GM12878 (cell line): ENCODE measurements around the gene EML3. TPM values are rescaled to one million over a fixed set of nuclear protein-coding genes. Genes with fewer than 3 reads are reported as not detected.
A peak's percentile ranks its signal among the peaks of the same experiment; 100 is the strongest.
"Not testable (repeated sequence)": the region's sequence is repeated elsewhere in the genome, so short reads cannot be mapped to it uniquely, and the experiment has no call there.

Experiments used
- ATAC-seq: fragments of 200-7000 bp; cut with Tn5 transposase; 3 replicates; pipeline ENCODE4 v1.9.1; 2020; ENCODE audit warnings: mild to moderate bottlenecking, moderate library complexity
- BruUV-seq: library from RNA; stranded (reverse); fragments of 400-500 nt; replicated peaks from 2 replicates; lab custom pipeline; 2021; lab: Mats Ljungman, UMichigan
- CTCF ChIA-PET: fragments of 300-600 bp; sonication (Branson Sonifier 250); formaldehyde crosslinking; extraction: SDS; loops from one replicate; lab custom pipeline; 2021; ENCODE audit warnings: inconsistent platforms; lab: Yijun Ruan, JAX
- POLR2A ChIA-PET: fragments of 350-600 bp; formaldehyde crosslinking; extraction: SDS; loops from one replicate; lab custom pipeline; 2021; ENCODE audit warnings: inconsistent platforms; lab: Charles Lee
- RAD21 ChIA-PET: fragments of 300-600 bp; sonication (Branson Sonifier 250); formaldehyde crosslinking; loops from one replicate; lab custom pipeline; 2023; ENCODE audit warnings: antibody characterized with exemption; ENCODE audit not compliant: unreplicated experiment; lab: Charles Lee
- SMC1A ChIA-PET: fragments of 300-600 bp; sonication (Branson Sonifier 250); formaldehyde crosslinking; loops from one replicate; lab custom pipeline; 2023; ENCODE audit not compliant: unreplicated experiment, uncharacterized antibody; lab: Charles Lee
- DNase-seq: peaks from one replicate; pipeline ENCODE4 v3.0.0-alpha.2; 2011; ENCODE audit warnings: low read depth, low spot score
- FAIRE-seq: peaks from 3 replicates; lab custom pipeline; 2011; peaks lifted over from hg19 to GRCh38; lab: Jason Lieb, UNC
- H2AFZ ChIP-seq: 2 replicates; pipeline ENCODE4 v1.6.0; 2011; ENCODE audit warnings: low read depth, low read length, control low read depth; ENCODE audit not compliant: control insufficient read depth
- H3K27ac ChIP-seq: 2 replicates; pipeline ENCODE4 v1.5.1; 2011; ENCODE audit warnings: control low read depth; ENCODE audit not compliant: control insufficient read depth, insufficient read depth
- H3K27me3 ChIP-seq, 2 experiments: replicated peaks in 1 of 2; 2 replicates each; pipeline versions ENCODE4 v1.6.0 to v1.6.1; 2011; ENCODE audit warnings: low read length in 1 of 2; ENCODE audit not compliant: control insufficient read depth in 2 of 2, insufficient read depth in 2 of 2
- H3K36me3 ChIP-seq, 2 experiments: 2 replicates each; pipeline ENCODE4 v1.5.1; 2011; ENCODE audit warnings: low read length in 1 of 2; ENCODE audit not compliant: control insufficient read depth in 2 of 2, insufficient read depth in 2 of 2
- H3K4me1 ChIP-seq: 2 replicates; pipeline ENCODE4 v1.6.1; 2011; ENCODE audit warnings: mild to moderate bottlenecking, low read length, moderate library complexity, mixed read lengths; ENCODE audit not compliant: control insufficient read depth, insufficient read depth
- H3K4me2 ChIP-seq: 2 replicates; pipeline ENCODE4 v1.6.0; 2011; ENCODE audit warnings: control low read depth; ENCODE audit not compliant: control insufficient read depth, insufficient read depth
- H3K4me3 ChIP-seq: fragments of 200-600 bp; sonication (generic); 2 replicates; pipeline ENCODE4 v1.5.1; 2016
- H3K79me2 ChIP-seq: 2 replicates; pipeline ENCODE4 v1.6.0; 2011; ENCODE audit warnings: low read length; ENCODE audit not compliant: control insufficient read depth, insufficient read depth
- H3K9ac ChIP-seq: 2 replicates; pipeline ENCODE4 v1.8.0; 2011; ENCODE audit warnings: low read length, control low read depth, mixed read lengths; ENCODE audit not compliant: control insufficient read depth, insufficient read depth
- H3K9me3 ChIP-seq: replicated peaks from 3 replicates; pipeline ENCODE4 v1.5.1; 2011; ENCODE audit warnings: mild to moderate bottlenecking, low read length; ENCODE audit not compliant: control insufficient read depth, insufficient read depth
- H4K20me1 ChIP-seq: 2 replicates; pipeline ENCODE4 v1.6.0; 2011; ENCODE audit not compliant: control insufficient read depth, insufficient read depth
- NFXL1 ChIP-seq: fragments of 450-650 bp; IDR thresholded peaks from 2 replicates; pipeline ENCODE4 v1.6.1; 2017; ENCODE audit warnings: antibody characterized with exemption, mild to moderate bottlenecking, borderline replicate concordance
- WGBS: methylation state at CpG from one replicate; pipeline ENCODE4 v1.1.6; 2016; ENCODE audit warnings: low lambda C conversion rate; ENCODE audit not compliant: insufficient replicate concordance, insufficient coverage; ENCODE audit errors: missing lambda C conversion rate; 5-methylcytosine and 5-hydroxymethylcytosine counted together
- in situ Hi-C: fragments of 300-500 bp; cut with MboI; formaldehyde crosslinking; loops from 9 replicates; pipeline ENCODE4 v1.14.3; 2018; ENCODE audit warnings: mixed read lengths
- intact Hi-C: fragments of 100-400 bp; cut with micrococcal nuclease; formaldehyde crosslinking; loops from one replicate; pipeline ENCODE4 v1.14.2; 2022; ENCODE audit not compliant: unreplicated experiment
- polyA plus RNA-seq, 11 experiments: library from polyadenylated mRNA; depleted of rRNA in 4 of 11; unstranded in 6 of 11; stranded (reverse) in 5 of 11; fragments of >200 nt; fragmentation: Nextera tagmentation in 4 of 11; fragmentation: Illumina TruSeq in 1 of 11; extraction: Ambion mirVana in 4 of 11; extraction: Trizol in 1 of 11; gene quantifications; 1 replicate in 1 of 11; 2 replicates in 10 of 11; pipeline versions ENCODE4 v1.2.1 to v1.2.3, GENCODE V29; 2011 to 2016; ENCODE audit warnings: inconsistent platforms in 2 of 11, missing spikeins in 2 of 11, low read depth in 1 of 11
- total RNA-seq, 4 experiments: library from RNA; depleted of rRNA in 3 of 4; stranded (reverse); fragments of >200 nt in 3 of 4; fragmentation: Illumina TruSeq in 1 of 4; extraction: Trizol in 1 of 4; gene quantifications; 2 replicates each; pipeline versions ENCODE4 v1.2.1 to v1.2.3, GENCODE V29; 2013 to 2021
- TF ChIP-seq, protein P1 (sequence below): fragments of 450-650 bp; IDR thresholded peaks from 2 replicates; pipeline ENCODE4 v1.6.1; 2016; ENCODE audit warnings: mild to moderate bottlenecking

Gene EML3
- total and polyA plus RNA-seq, 10 of the 15 experiments (the other 5 are each of a cell fraction or from before 2014, with no cell fraction given), result 0.58 to 82.5 (median 24.8) TPM

DNA sequence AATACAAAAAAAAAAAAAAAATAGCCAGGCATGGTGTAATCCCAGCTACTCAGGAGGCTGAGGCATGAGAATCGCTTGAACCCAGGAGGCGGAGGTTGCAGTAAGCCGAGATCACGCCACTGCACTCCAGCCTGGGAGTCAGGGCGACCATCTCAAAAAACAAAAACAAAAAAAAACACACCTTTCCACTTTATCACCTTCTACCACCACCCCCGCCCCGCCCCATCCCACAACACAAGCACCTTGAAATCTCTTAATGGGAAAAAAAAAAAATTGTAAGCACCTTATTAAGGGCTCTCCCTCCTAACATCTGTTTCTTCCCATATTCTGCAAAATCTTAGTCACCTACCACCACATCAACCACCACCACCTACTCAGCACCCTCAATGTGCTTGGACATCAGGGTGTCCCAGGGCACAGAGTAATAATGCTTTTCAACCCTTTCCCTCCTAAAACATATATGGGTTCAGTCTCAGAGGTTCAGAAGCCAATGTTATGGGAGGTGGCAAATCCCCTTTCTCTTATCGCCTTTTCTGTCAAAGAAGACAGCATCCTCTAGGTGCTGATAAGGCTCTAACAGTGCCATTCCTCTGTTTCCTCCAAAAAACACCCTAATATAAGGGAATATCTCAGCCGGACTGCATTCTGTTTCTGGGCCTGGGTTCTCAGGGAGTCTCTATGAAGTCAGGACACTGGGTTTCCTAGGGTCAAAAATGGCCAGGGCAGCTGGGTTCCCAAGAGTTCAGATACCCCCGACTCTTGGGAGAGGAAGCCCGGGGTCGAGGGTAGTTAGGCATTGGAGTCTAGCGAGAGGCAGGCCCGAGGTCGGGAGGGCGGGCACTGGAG is 39.8 kb upstream of the EML3 start:
- peaks cover 6% of the 10 kb centered on the region for H3K4me1 ChIP-seq
- peak overlapping the region; percentile 93 for H3K27ac ChIP-seq
- in situ Hi-C loops, result no loop called here
- CTCF ChIA-PET, result interaction anchor here (1.0 kb wide), 2 partner anchors 13 to 61 kb away, joined by 3 to 4 read pairs; partner anchors contain the start of genes C11orf98, CSKMT and TUT1
- no peak for TF ChIP-seq NFXL1
- TF ChIP-seq, protein P1, sequence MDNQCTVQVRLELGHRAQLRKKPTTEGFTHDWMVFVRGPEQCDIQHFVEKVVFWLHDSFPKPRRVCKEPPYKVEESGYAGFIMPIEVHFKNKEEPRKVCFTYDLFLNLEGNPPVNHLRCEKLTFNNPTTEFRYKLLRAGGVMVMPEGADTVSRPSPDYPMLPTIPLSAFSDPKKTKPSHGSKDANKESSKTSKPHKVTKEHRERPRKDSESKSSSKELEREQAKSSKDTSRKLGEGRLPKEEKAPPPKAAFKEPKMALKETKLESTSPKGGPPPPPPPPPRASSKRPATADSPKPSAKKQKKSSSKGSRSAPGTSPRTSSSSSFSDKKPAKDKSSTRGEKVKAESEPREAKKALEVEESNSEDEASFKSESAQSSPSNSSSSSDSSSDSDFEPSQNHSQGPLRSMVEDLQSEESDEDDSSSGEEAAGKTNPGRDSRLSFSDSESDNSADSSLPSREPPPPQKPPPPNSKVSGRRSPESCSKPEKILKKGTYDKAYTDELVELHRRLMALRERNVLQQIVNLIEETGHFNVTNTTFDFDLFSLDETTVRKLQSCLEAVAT, result 0 out of 2 replicates have a peak, but pooled peaks have one; percentile 26
- peak overlapping the region; percentile 97 for H3K9ac ChIP-seq
- no peaks in the 10 kb centered on the region; the same call in 1 of the 2 replicates for H4K20me1 ChIP-seq
- no peak for DNase-seq
- peaks cover 5 to 13% of the 10 kb centered on the region in 2 experiments; a peak in 2 of 4 replicates for H3K36me3 ChIP-seq
- peak overlapping the region; percentile 98 for H3K4me3 ChIP-seq
- no peaks in the 10 kb centered on the region for H3K27me3 ChIP-seq
- RAD21 ChIA-PET, result interaction anchor here (1.0 to 1.4 kb wide), 3 partner anchors 12 to 60 kb away, joined by 4 to 26 read pairs (median 5); partner anchors contain the start of genes B3GAT3, C11orf98 and CSKMT
- no peaks in the 10 kb centered on the region for H3K9me3 ChIP-seq
- WGBS, result 14% methylated on average over 16 of the region's 16 CpGs
- SMC1A ChIA-PET, result interaction anchor here (1.0 to 5.0 kb wide), 4 partner anchors 12 to 75 kb away, joined by 3 to 41 read pairs (median 4); partner anchors contain the start of genes C11orf98, CSKMT, HNRNPUL2 and TTC9C
- peak overlapping the region; percentile 83 for H3K4me2 ChIP-seq
- peak; percentile 16 for ATAC-seq
- BruUV-seq, result TSS peak; percentile 85
- intact Hi-C loops, result loop anchor here (1.0 kb wide), 1 partner anchor 12 kb away; no protein-coding TSS in a partner anchor
- H3K79me2 ChIP-seq, result peaks cover 23% of the 10 kb centered on the region
- H2AFZ ChIP-seq, result peak overlapping the region; percentile 82
- POLR2A ChIA-PET, result interaction anchor here (0.7 to 14.6 kb wide), 12 partner anchors 11 to 206 kb away, joined by 3 to 295 read pairs (median 4); partner anchors contain the start of genes B3GAT3, C11orf98, CSKMT and HNRNPUL2
- no peak for FAIRE-seq

DNA sequence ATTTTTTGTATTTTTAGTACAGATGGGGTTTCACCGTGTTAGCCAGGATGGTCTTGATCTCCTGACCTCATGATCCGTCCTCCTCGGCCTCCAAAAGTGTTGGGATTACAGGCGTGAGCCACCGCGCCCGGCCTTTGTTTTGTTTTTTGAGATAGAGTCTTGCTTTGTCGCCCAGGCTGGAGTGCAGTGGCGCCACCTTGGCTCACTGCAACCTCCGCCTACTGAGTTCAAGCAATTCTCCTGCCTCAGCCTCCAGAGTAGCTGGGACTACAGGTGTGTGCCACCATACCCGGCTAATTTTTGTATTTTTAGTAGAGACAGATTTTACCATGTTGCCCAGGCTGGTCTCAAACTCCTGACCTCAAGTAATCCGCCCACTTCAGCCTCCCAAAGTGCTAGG is 37.7 kb upstream of the EML3 start:
- FAIRE-seq, H2AFZ ChIP-seq, intact Hi-C loops, H3K4me2 ChIP-seq, H3K4me3 ChIP-seq, H3K9ac ChIP-seq, BruUV-seq, H3K4me1 ChIP-seq, DNase-seq, H3K27me3 ChIP-seq, in situ Hi-C loops, H4K20me1 ChIP-seq, H3K27ac ChIP-seq, H3K9me3 ChIP-seq, ATAC-seq: not testable (repeated sequence)
- 91% methylated on average over 12 of the region's 12 CpGs for WGBS
- POLR2A ChIA-PET, result interaction anchor here (1.0 to 14.6 kb wide), 3 partner anchors 20 to 73 kb away, joined by 3 to 295 read pairs (median 4); partner anchors contain the start of genes C11orf98, CSKMT, LBHD1 and UQCC3
- SMC1A ChIA-PET, result interaction anchor here (0.6 to 1.6 kb wide), 4 partner anchors 14 to 70 kb away, joined by 3 to 6 read pairs (median 4); partner anchors contain the start of genes C11orf98, LBHD1, TUT1 and UQCC3
- RAD21 ChIA-PET, result interaction anchor here (1.1 to 1.3 kb wide), 2 partner anchors 22 to 226 kb away, joined by 3 to 4 read pairs; partner anchors contain the start of genes LBHD1 and UQCC3
- CTCF ChIA-PET, result interaction anchor here (1.0 to 1.2 kb wide), 4 partner anchors 24 to 226 kb away, joined by 3 to 4 read pairs (median 4); no protein-coding TSS in a partner anchor
- Histone ChIP-seq H3K79me2 (peaks cover 35% of the 10 kb centered on the region), H3K36me3 (peaks cover 5 to 13% of the 10 kb centered on the region in 2 experiments; a peak in 3 of 4 replicates)
